ENCODE measurements around the gene RNASEH2B.

DNA sequence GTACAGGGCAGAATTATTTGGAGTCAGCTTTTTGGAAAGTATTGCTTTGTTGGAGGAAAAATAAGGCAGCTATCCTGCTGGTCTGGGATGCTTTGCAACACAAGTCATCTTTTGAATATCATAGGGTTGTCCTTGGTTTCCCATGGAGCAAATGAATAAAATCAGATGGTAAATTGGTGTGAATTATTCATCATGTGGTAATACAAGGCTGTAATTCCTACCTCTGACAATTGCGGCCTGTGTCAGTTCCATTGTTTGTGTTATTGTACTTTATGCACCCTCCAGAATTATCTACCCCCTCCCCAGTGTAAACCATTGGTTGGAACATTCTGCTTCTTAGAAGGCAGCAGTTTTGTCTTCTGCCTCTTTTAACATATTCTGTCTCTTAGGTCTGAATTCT is 46.2 kb downstream of the RNASEH2B start:
- TF ChIP-seq, protein P1, sequence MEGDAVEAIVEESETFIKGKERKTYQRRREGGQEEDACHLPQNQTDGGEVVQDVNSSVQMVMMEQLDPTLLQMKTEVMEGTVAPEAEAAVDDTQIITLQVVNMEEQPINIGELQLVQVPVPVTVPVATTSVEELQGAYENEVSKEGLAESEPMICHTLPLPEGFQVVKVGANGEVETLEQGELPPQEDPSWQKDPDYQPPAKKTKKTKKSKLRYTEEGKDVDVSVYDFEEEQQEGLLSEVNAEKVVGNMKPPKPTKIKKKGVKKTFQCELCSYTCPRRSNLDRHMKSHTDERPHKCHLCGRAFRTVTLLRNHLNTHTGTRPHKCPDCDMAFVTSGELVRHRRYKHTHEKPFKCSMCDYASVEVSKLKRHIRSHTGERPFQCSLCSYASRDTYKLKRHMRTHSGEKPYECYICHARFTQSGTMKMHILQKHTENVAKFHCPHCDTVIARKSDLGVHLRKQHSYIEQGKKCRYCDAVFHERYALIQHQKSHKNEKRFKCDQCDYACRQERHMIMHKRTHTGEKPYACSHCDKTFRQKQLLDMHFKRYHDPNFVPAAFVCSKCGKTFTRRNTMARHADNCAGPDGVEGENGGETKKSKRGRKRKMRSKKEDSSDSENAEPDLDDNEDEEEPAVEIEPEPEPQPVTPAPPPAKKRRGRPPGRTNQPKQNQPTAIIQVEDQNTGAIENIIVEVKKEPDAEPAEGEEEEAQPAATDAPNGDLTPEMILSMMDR (IDR thresholded peaks at IDR 0.05) = no peak
- TF ChIP-seq POLR2A (IDR thresholded peaks at IDR 0.05) = no peak

All from adrenal gland (tissue), 5 donors.